Mesenchymal stem cell (in vitro differentiated cells and primary cell): ENCODE measurements around the gene SYPL2. TPM values are rescaled to one million over a fixed set of nuclear protein-coding genes. Genes with fewer than 3 reads are reported as not detected.

Experiments used
- DNase-seq: peaks from one replicate; pipeline ENCODE4 v3.0.0-alpha.2; 2013
- H2AFZ ChIP-seq: one replicate; pipeline ENCODE4 v1.6.1; 2013; ENCODE audit warnings: low read depth, mild to moderate bottlenecking, control low read depth, inconsistent platforms, low read length, moderate library complexity
- H2AK5ac ChIP-seq: 2 replicates; pipeline ENCODE4 v1.6.1; 2013; ENCODE audit warnings: low read length, moderate library complexity, mild to moderate bottlenecking, inconsistent platforms; ENCODE audit not compliant: severe bottlenecking
- H2BK120ac ChIP-seq: one replicate; pipeline ENCODE4 v1.6.1; 2013; ENCODE audit warnings: low read depth, mild to moderate bottlenecking, inconsistent platforms, low read length, moderate library complexity
- H2BK12ac ChIP-seq, 2 experiments: one replicate each; pipeline ENCODE4 v1.6.1; 2013; ENCODE audit warnings: inconsistent platforms in 2 of 2, low read length in 2 of 2, mild to moderate bottlenecking in 2 of 2, moderate library complexity in 2 of 2, control low read depth in 1 of 2
- H2BK15ac ChIP-seq: one replicate; pipeline ENCODE4 v1.6.1; 2013; ENCODE audit warnings: mild to moderate bottlenecking, low read depth, inconsistent platforms; ENCODE audit not compliant: poor library complexity, severe bottlenecking
- H2BK5ac ChIP-seq: 2 replicates; pipeline ENCODE4 v1.6.1; 2013; ENCODE audit warnings: low read depth, mild to moderate bottlenecking, low read length, control low read depth, inconsistent platforms; ENCODE audit not compliant: poor library complexity, severe bottlenecking
- H3K14ac ChIP-seq, 2 experiments: one replicate each; pipeline ENCODE4 v1.6.1; 2013; ENCODE audit warnings: inconsistent platforms in 2 of 2, low read length in 2 of 2, control low read depth in 1 of 2, mild to moderate bottlenecking in 1 of 2, moderate library complexity in 1 of 2
- H3K18ac ChIP-seq, 2 experiments: one replicate each; pipeline ENCODE4 v1.6.1; 2013; ENCODE audit warnings: inconsistent platforms in 2 of 2, low read length in 2 of 2, control low read depth in 1 of 2, low read depth in 1 of 2, mild to moderate bottlenecking in 1 of 2
- H3K23ac ChIP-seq, 2 experiments: one replicate each; pipeline ENCODE4 v1.6.1; 2013; ENCODE audit warnings: inconsistent platforms in 2 of 2, low read length in 2 of 2, mild to moderate bottlenecking in 2 of 2, moderate library complexity in 2 of 2, control low read depth in 1 of 2
- H3K27ac ChIP-seq: 2 replicates; pipeline ENCODE4 v1.5.1; 2013; ENCODE audit warnings: mild to moderate bottlenecking, moderate library complexity, low read length, control low read depth, inconsistent platforms; ENCODE audit not compliant: poor library complexity, severe bottlenecking
- H3K27me3 ChIP-seq, 2 experiments: 2 replicates each; pipeline versions ENCODE4 v1.6.1 to v1.7.0; 2013; ENCODE audit warnings: low read length in 2 of 2, mild to moderate bottlenecking in 2 of 2, moderate library complexity in 2 of 2, control low read depth in 1 of 2, inconsistent platforms in 1 of 2; ENCODE audit not compliant: control insufficient read depth in 1 of 2, insufficient read depth in 1 of 2
- H3K36me3 ChIP-seq, 2 experiments: 2 replicates each; pipeline versions ENCODE4 v1.6.1 to v1.7.0; 2013; ENCODE audit warnings: low read length in 2 of 2, control low read depth in 1 of 2, inconsistent platforms in 1 of 2, low read depth in 1 of 2, mild to moderate bottlenecking in 1 of 2; ENCODE audit not compliant: insufficient read depth in 2 of 2, control insufficient read depth in 1 of 2
- H3K4ac ChIP-seq, 2 experiments: one replicate each; pipeline ENCODE4 v1.6.1; 2013; ENCODE audit warnings: inconsistent platforms in 2 of 2, low read length in 2 of 2, mild to moderate bottlenecking in 2 of 2, moderate library complexity in 2 of 2, control low read depth in 1 of 2, low read depth in 1 of 2
- H3K4me1 ChIP-seq: 2 replicates; pipeline ENCODE4 v1.6.1; 2013; ENCODE audit warnings: low read depth, low read length, control low read depth; ENCODE audit not compliant: control insufficient read depth, insufficient read depth
- H3K4me2 ChIP-seq: 2 replicates; pipeline ENCODE4 v1.6.1; 2013; ENCODE audit warnings: low read length, mild to moderate bottlenecking, inconsistent platforms; ENCODE audit not compliant: poor library complexity, severe bottlenecking
- H3K4me3 ChIP-seq, 2 experiments: 2 replicates each; pipeline versions ENCODE4 v1.5.1 to v1.7.0; 2013; ENCODE audit warnings: low read length in 2 of 2, mild to moderate bottlenecking in 2 of 2, control low read depth in 1 of 2, low read depth in 1 of 2; ENCODE audit not compliant: insufficient read depth in 1 of 2
- H3K79me1 ChIP-seq: replicated peaks from 2 replicates; pipeline ENCODE4 v1.6.1; 2013; ENCODE audit warnings: mild to moderate bottlenecking, control low read depth, low read length, inconsistent platforms; ENCODE audit not compliant: poor library complexity, severe bottlenecking
- H3K9ac ChIP-seq: 2 replicates; pipeline ENCODE4 v1.7.0; 2013; ENCODE audit warnings: mild to moderate bottlenecking, low read length, moderate library complexity
- H3K9me3 ChIP-seq: 2 replicates; pipeline ENCODE4 v1.7.0; 2013; ENCODE audit warnings: mild to moderate bottlenecking, low read length; ENCODE audit not compliant: control insufficient read depth
- H4K8ac ChIP-seq: one replicate; pipeline ENCODE4 v1.6.1; 2013; ENCODE audit warnings: inconsistent platforms, mild to moderate bottlenecking, low read length, moderate library complexity
- H4K91ac ChIP-seq: one replicate; pipeline ENCODE4 v1.6.1; 2013; ENCODE audit warnings: mild to moderate bottlenecking, low read length, inconsistent platforms
- WGBS: methylation state at CpG from one replicate; pipeline ENCODE4 v1.1.7; 2013; ENCODE audit warnings: mixed read lengths; 5-methylcytosine and 5-hydroxymethylcytosine counted together
- polyA plus RNA-seq, 2 experiments: library from polyadenylated mRNA; stranded (reverse); fragments of 200-250 nt; gene quantifications; one replicate each; pipeline ENCODE4 v1.2.3, GENCODE V29; 2013

Gene SYPL2
- 0.47 TPM for polyA plus RNA-seq (2013, experiment 1 of 2)
- polyA plus RNA-seq (2013, experiment 2 of 2), result 0.52 TPM

DNA sequence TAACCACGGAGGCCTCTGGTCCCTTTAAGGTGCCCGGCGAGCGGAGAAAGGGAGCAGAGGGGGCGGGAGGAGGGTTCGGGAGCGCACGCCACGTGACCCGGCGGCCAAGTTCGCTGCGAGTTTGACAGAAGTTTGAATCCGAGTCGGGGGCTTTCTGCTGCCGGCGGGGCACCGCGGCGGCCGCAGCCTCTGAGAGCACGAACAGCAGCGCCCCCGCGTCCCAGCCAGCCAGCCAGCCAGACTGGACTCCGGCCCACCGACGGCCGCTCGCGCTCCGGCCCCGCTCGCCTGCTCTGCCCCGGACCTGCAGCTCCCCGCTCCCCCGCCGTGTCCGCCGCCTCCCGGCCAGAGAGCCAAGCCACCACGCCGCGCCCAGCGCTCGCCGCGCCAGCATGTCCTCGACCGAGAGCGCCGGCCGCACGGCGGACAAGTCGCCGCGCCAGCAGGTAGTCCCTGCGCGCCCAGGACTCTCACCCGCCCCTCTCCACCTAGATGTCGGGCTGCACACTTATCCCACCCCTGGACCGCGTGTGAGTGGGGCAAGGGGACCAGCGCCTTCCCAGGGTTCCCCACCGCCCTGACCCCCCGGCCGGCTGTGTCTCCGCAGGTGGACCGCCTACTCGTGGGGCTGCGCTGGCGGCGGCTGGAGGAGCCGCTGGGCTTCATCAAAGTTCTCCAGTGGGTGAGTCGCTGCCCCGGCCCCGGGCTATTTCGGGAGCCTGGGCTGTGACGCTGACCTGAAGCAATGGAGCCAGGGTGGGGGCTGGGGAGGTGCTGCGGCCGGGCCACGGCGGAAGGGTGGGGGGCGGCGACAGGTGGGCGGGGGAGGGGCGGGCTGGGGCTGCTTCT, at the start of gene SYPL2:
SYPL2 (plus strand) TSS at position 95 of the 849 bp plus-strand sequence; CDS start at position 393, 298 bp downstream.
- no peak within 1 kb of the TSS for H3K27ac ChIP-seq
- no peaks in the 10 kb centered on the region for H3K36me3 ChIP-seq
- H3K18ac ChIP-seq, result peak within 1 kb of the TSS; percentile 30 to 91
- peak within 1 kb of the TSS; percentile 2 for H2BK15ac ChIP-seq
- H4K8ac ChIP-seq, result no peak within 1 kb of the TSS
- H3K14ac ChIP-seq, result no peak within 1 kb of the TSS
- no peak within 1 kb of the TSS for H2BK5ac ChIP-seq
- DNase-seq, result peak; percentile 30
- no peaks in the 10 kb centered on the region for H3K79me1 ChIP-seq
- H2BK12ac ChIP-seq, result no peak within 1 kb of the TSS
- H3K4me3 ChIP-seq, result peak within 1 kb of the TSS; percentile 57 to 85
- H3K4me2 ChIP-seq, result peak within 1 kb of the TSS; percentile 76
- no peak within 1 kb of the TSS for H4K91ac ChIP-seq
- H3K27me3 ChIP-seq, result peaks cover 0 to 76% of the 10 kb centered on the region in 2 experiments
- peak within 1 kb of the TSS; percentile 90 for H2AFZ ChIP-seq
- no peak within 1 kb of the TSS for H3K23ac ChIP-seq
- under 1% methylated on average over 64 of the region's 88 CpGs for WGBS
- no peak within 1 kb of the TSS for H2BK120ac ChIP-seq
- H3K9me3 ChIP-seq, result no peaks in the 10 kb centered on the region
- no peak within 1 kb of the TSS for H3K4ac ChIP-seq
- peaks cover 9% of the 10 kb centered on the region for H3K4me1 ChIP-seq
- peak within 1 kb of the TSS; percentile 93 for H3K9ac ChIP-seq
- no peak within 1 kb of the TSS for H2AK5ac ChIP-seq

DNA sequence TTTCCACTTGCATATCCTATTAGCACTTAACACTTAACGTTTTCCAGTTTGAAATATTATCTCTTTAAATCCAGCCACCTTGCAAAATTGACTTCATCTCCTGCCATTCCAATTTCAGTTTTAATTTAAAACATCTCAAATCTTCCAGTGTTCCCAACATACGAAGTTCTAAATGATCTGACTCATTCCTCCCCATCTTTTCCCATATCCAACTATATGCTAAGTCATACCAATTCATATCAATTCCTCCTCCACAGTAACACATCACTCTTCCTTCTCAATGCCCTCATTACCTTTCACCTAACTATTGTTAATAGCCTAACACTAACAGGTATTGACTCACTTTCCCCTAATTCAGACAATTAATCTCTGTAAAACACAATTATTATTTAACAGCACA, 42.8 kb upstream of the SYPL2 start:
- no peak overlapping the region for H2AK5ac ChIP-seq
- H4K91ac ChIP-seq, result no peak overlapping the region
- H4K8ac ChIP-seq, result no peak overlapping the region
- no peak overlapping the region for H3K18ac ChIP-seq
- no peak overlapping the region for H3K4me3 ChIP-seq
- 90% methylated on average over 2 of the region's 2 CpGs for WGBS
- H3K4me1 ChIP-seq, result peaks cover 3% of the 10 kb centered on the region
- no peaks in the 10 kb centered on the region for H3K9me3 ChIP-seq
- H3K14ac ChIP-seq, result no peak overlapping the region
- H2AFZ ChIP-seq, result no peak overlapping the region
- H3K4ac ChIP-seq, result no peak overlapping the region
- no peak overlapping the region for H3K4me2 ChIP-seq
- peaks cover 13 to 37% of the 10 kb centered on the region in 2 experiments for H3K36me3 ChIP-seq
- H3K79me1 ChIP-seq, result peaks cover 11% of the 10 kb centered on the region
- no peaks in the 10 kb centered on the region for H3K27me3 ChIP-seq
- peak overlapping the region; percentile 28 for H3K9ac ChIP-seq
- no peak overlapping the region for H2BK120ac ChIP-seq
- H2BK5ac ChIP-seq, result no peak overlapping the region
- no peak overlapping the region for H3K23ac ChIP-seq
- H2BK12ac ChIP-seq, result no peak overlapping the region
- no peak overlapping the region for H2BK15ac ChIP-seq
- no peak for DNase-seq
- H3K27ac ChIP-seq, result no peak overlapping the region

DNA sequence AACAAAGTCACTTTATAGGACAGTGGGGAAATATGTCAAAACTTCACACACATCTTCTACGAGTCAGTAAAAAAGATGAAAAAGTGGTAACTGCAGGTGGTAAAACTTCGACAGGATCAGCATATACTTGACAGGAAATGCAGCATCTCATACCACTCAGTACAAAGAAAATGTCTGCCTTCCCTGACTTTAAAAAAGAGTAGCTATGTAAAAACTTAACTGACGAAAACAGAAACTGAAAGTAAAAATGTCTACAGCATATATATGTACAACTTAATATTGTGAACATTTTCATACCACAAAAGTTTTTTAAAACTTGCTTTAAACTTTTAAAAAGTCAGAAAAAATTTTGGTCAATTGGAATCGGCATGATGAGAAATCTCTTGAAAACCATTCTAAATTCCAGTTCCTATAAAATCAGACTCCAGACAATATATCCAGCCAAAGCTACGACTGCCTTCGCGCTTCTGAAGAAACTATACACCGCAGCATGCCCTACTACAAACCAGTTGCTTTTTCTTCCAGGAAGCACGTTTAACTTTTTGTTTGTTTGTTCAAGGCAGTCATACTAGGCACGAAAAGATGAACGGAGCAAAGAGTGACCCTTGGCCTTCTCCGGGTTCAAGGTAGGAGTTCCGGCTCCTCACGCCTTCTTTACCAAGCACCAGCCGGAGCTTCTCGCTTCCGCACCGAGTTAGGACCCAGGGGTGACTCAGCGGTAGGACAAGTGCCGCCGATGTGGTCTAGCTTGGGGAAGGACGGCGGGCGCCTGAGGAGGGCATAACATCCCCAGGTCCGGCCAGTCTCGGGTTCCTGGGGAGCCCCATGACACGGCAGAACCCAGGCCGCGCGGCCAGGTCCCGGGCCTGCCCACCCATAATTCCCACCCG, 40.7 kb upstream of the SYPL2 start:
- Histone ChIP-seq H4K8ac (peak overlapping the region; percentile 52), H3K14ac (peak overlapping the region in 1 of 2 experiments; percentile 79), H2BK12ac (peak overlapping the region in 1 of 2 experiments; percentile 59), H2AFZ (no peak overlapping the region), H3K27me3 (no peaks in the 10 kb centered on the region), H2BK15ac (no peak overlapping the region), H3K4me1 (peaks cover 3% of the 10 kb centered on the region), H4K91ac (no peak overlapping the region), H2BK120ac (no peak overlapping the region), H2BK5ac (no peak overlapping the region), H3K4ac (peak overlapping the region; percentile 15 to 78), H2AK5ac (no peak overlapping the region), H3K9ac (peak overlapping the region; percentile 94), H3K4me3 (peak overlapping the region; percentile 86 to 97), H3K36me3 (peaks cover 6 to 19% of the 10 kb centered on the region in 2 experiments), H3K79me1 (peaks cover 6% of the 10 kb centered on the region), H3K9me3 (no peaks in the 10 kb centered on the region), H3K27ac (peak overlapping the region; percentile 91), H3K18ac (peak overlapping the region; percentile 77 to 94), H3K4me2 (peak overlapping the region; percentile 49), H3K23ac (peak overlapping the region in 1 of 2 experiments; percentile 42)
- DNase-seq, result peak; percentile 82
- WGBS, result 2% methylated on average over 24 of the region's 32 CpGs
